Fibroblast of skin of abdomen (primary cell): Measurements from ENCODE around the gene DSC1.
"Not testable (repeated sequence)": the region's sequence is repeated elsewhere in the genome, so short reads cannot be mapped to it uniquely, and the experiment has no call there.

Source experiments
- DNase-seq: peaks from one replicate; pipeline ENCODE4 v3.0.0-alpha.2; 2013

DSC1 gene

GRCh38 chr18:31171144-31171839 lies 8.6 kb upstream of the DSC1 start:
- DNase-seq: no peak

GRCh38 chr18:31170335-31170734 lies 7.7 kb upstream of the DSC1 start:
- DNase-seq: no peak

- no peak for DNase-seq
Measured at GRCh38 chr18:31162419-31162793, 250 bp downstream of the DSC1 start.

GRCh38 chr18:31161757-31162418 lies 768 bp downstream of the DSC1 start:
- no peak for DNase-seq

DNA sequence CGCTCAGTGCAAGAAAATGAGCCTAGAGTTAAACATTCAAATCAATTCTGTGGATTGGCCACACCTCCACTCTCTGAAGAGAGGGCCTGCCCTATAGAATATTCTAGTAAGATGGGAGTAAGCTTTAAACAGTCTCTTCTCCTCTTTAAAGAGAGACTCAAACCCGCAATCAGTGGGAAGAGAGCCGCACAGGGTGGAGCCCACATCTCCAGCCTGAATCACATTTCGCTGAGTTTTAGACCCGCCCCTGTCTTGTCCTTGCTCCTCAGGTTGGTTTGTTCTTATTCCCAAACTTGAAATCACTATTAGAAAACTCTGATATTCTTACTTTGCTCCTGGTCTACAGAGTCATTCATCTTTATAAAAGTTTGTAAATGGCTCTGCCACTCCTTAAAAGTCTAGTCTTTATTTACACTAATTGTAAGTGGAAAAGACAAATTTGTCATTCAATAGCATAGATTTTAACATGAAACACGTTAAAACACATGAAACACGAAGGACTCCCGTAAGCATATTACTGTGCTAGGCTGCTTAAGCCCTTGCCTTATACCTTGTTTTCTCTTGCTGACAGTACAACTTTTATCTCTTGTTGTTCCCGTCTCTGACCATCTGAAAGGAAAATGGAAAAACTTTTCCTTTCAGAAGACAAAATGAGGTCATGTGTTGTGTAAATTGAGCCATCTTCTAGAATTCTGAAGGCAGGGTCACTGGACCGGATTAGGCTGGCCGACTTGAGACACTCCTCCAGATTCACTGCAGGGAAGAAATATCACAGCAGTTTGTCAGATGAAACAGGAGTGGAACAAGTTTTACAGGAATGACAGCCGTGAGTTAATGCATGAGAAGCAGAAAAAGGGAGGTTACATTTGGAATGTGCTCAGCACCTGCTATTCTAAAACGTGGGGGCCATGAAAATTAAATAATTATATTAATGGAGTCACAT lies 5.6 kb downstream of the DSC1 start:
- DNase-seq: no peak

- DNase-seq: no peak
Measured at GRCh38 chr18:31155498-31155897, 7.2 kb downstream of the DSC1 start.

DNA sequence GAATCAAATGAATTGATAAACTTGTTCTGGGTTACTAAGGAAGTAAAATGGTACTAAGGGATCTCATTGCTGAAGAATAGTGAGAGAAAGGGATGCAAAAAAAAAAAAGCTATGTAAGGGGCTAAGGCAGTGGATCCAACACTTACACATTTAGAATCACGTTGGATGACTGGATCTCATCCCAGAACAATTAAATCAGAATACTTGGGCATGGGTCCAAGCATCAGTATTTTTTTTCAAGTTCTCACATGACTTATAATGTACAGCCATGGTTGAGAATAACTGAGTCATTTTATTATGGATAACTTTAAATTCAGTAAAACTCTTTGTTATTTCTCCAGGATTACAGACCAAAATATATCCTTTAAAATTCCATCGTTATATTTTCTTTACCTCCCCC lies 8.5 kb downstream of the DSC1 start:
- DNase-seq: no peak

DNA sequence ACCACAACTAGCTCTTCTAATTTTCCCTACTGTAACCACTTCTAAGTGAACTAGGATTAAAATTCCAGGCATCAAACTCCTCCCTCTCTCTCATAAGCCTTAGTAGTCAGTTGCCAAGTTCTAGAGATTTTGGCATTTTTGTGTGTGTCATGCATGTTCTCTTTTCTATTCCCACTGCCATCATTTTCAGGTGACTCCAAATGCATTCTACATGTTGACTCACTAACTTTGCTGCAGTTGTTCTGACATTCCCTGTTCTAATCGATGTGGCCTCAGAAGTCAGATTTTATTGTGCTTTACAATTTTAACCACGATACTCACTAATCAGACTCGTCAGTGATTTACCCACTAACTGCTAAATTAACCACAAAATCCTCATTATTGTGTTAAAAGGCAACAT lies 13.3 kb downstream of the DSC1 start:
- peak; percentile 2 for DNase-seq

DNA sequence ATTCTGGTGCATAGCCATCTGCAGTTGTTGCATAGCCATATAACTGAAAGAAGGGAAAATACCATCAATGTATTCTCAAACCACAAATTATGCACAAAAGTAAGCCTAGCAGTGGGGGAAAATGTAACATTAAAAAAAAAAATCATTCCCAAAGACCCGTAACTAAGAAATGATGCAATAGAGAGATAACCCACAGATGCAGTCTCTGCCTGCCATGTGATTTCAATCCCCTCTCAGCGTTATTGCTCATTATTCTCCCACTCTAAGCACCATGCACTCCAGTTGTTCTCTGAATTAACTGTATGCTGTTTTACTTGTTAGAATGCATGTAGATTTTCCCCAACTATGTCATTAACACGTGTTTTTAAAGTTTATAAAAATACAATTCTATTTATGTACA lies 14.1 kb downstream of the DSC1 start:
- peak; percentile 1 for DNase-seq

DNA sequence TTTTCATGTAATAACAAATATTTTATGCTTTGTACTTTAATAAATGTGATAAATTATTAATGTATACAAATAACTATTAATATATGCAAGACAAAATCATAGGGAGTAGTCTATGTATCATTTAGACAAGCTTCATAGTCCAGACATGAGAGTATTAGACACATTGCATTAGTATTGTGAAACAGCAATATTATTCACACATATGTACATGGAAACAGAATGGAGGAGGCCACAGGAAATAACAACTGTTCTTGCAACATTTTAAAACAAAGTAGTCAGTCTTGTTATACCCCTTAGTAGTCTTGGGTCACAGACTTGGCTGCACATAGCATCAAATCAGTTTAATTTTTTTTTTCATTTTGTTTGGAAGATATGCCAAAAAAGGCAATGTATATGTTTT lies 15.8 kb downstream of the DSC1 start:
- DNase-seq: no peak

DNA sequence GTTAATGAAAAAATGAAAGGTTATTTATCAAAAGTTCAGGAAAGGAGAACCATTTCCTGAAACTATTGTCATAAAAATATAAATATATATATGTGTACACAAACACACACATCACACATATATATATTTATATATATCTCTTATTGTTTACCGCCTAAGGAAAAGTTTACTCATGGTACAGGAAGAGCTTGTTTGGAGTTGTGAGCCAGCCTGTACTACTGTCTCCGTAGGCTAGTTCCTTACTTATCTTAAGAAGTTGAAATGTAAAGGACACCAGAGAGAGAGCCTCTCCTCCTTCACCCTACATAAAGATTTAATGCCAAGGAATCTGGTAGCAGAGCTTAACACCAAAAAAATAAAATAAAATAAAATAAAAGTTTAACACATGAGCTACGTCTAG lies 19.6 kb downstream of the DSC1 start:
- DNase-seq: no peak

GRCh38 chr18:31138709-31139108 lies 23.9 kb downstream of the DSC1 start:
- no peak for DNase-seq

GRCh38 chr18:31134988-31135529 lies 27.6 kb downstream of the DSC1 start:
- DNase-seq: no peak

- DNase-seq: no peak
Measured at GRCh38 chr18:31129398-31130115, 33.1 kb downstream of the DSC1 start.

- no peak for DNase-seq
Measured at GRCh38 chr18:31125878-31126277, 36.8 kb downstream of the DSC1 start.

DNA sequence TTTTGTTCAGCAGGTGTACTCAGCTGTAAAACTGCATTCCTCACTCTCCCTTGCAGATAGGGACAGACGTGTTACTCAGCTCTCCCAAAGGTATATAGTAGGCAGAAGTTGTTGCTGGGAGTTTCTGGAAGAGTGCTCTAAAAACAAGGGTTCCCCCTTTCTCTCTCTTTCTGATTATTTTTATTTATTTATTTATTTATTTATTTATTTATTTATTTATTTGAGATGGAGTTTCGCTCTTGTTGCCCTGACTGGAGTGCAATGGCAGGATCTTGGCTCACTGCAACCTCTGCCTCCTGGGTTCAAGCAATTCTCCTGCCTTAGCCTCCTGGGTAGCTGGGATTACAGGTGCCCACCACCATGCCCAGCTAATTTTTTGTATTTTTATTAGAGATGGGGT lies 39.5 kb downstream of the DSC1 start:
- DNase-seq: not testable (repeated sequence)

- DNase-seq: no peak
Measured at GRCh38 chr18:31120594-31120993, 42.1 kb downstream of the DSC1 start.

DNA sequence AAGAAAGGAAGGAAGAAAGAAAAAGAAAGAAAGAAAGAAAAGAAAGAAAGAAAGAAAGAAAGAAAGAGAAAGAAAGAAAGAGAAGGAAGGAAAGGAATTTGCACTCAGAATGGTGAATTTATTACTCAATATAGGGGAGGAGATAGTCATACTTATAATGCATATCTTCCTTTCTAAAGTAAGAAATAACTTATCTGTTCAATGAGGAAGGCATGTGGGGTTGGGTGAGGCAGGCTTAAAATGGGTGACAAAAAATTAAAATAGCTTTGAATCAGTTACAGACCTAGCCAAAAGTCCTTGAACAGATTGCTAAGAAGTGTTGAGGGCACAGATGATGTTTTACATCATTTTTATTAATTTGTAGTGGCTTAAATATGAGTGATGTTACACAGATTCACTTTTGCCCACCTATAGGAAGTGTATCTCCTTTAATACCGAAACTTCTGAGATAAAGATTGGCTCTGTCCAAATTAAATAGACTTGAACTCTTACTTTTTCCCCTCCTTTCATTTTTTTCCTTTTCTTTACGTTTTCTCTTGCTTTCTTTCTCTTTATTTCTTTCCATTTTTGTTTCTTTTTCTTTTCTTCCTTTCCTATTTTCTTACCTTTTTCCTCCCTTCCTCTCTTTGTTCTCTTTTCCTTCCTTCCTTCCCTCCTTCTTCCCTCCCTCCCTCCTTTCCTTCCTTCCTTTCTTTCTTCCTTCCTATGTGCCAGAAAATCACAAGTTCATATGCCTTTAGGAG lies 45.6 kb downstream of the DSC1 start:
- DNase-seq: no peak

- no peak for DNase-seq
Measured at GRCh38 chr18:31112804-31113203, 49.9 kb downstream of the DSC1 start.

- no peak for DNase-seq
Measured at GRCh38 chr18:31105733-31106132, 56.9 kb downstream of the DSC1 start.

- no peak for DNase-seq
Measured at GRCh38 chr18:31104444-31104843, 58.2 kb downstream of the DSC1 start.

DNA sequence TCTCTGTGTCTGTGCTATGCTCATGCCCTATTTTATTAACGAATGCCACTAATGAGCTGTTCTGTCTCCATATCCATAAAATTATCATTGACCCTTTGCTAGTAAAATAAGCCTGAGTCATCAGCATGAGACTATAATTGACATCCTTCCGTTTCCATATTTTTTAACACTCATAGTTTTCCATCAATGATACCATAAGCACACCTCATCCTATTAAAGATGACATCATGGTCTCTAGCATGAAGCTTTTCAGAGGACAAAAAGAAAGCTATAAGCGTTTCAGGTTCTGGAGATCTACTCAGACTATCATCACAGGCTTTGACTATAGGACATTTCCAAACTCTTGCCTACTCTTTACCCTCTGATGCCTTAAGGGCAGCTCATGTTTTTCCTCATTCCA lies 59.2 kb downstream of the DSC1 start:
- DNase-seq: no peak
